H1 (cell line): Measurements from ENCODE around the gene HTR3C. TPM values are rescaled to one million over a fixed set of nuclear protein-coding genes. Genes with fewer than 3 reads are reported as not detected.

Experiments
- CTCF ChIA-PET: fragments of 300-600 bp; sonication (Branson Sonifier 250); formaldehyde crosslinking; loops from one replicate; lab custom pipeline; 2021; ENCODE audit not compliant: partially characterized antibody; lab: Charles Lee
- POLR2A ChIA-PET: fragments of 300-600 bp; sonication (Branson Sonifier 250); formaldehyde crosslinking; loops from one replicate; lab custom pipeline; 2021; ENCODE audit warnings: inconsistent platforms; ENCODE audit not compliant: partially characterized antibody; lab: Charles Lee
- DNase-seq, 2 experiments: peaks; one replicate each; pipeline versions ENCODE4 v3.0.0 to v3.0.0-alpha.2; 2010 to 2022; ENCODE audit warnings: low spot score in 2 of 2, low read depth in 1 of 2, mixed read lengths in 1 of 2
- FAIRE-seq: peaks from 2 replicates; lab custom pipeline; 2011; peaks lifted over from hg19 to GRCh38; lab: Jason Lieb, UNC
- H2AFZ ChIP-seq: 2 replicates; pipeline ENCODE4 v1.8.1; 2012; ENCODE audit warnings: low read length, inconsistent platforms
- H2AK5ac ChIP-seq: 2 replicates; pipeline ENCODE4 v1.6.1; 2013; ENCODE audit warnings: low read depth, low read length
- H2BK120ac ChIP-seq: replicated peaks from 2 replicates; pipeline ENCODE3; 2013; ENCODE audit warnings: low read depth, low read length, inconsistent platforms
- H2BK12ac ChIP-seq: 2 replicates; pipeline ENCODE4 v1.6.1; 2013; ENCODE audit warnings: low read depth, low read length
- H2BK15ac ChIP-seq: 2 replicates; pipeline ENCODE4 v1.6.1; 2013; ENCODE audit warnings: low read length
- H2BK20ac ChIP-seq: 2 replicates; pipeline ENCODE4 v1.6.1; 2013; ENCODE audit warnings: low read length
- H2BK5ac ChIP-seq: 2 replicates; pipeline ENCODE4 v1.6.1; 2013; ENCODE audit warnings: low read depth, low read length
- H3K14ac ChIP-seq: 2 replicates; pipeline ENCODE4 v1.6.1; 2013; ENCODE audit warnings: inconsistent platforms; ENCODE audit not compliant: insufficient read length
- H3K18ac ChIP-seq: 2 replicates; pipeline ENCODE4 v1.6.1; 2013; ENCODE audit warnings: low read length; ENCODE audit errors: extremely low read depth
- H3K23ac ChIP-seq: 2 replicates; pipeline ENCODE4 v1.6.1; 2013; ENCODE audit warnings: inconsistent platforms; ENCODE audit not compliant: insufficient read length
- H3K23me2 ChIP-seq: 2 replicates; pipeline ENCODE4 v1.6.1; 2013; ENCODE audit warnings: low read depth, low read length
- H3K27ac ChIP-seq: 2 replicates; pipeline ENCODE4 v1.6.1; 2011; ENCODE audit warnings: low read depth, low read length, inconsistent platforms
- H3K27me3 ChIP-seq, 4 experiments: replicated peaks in 1 of 4; 1 replicate in 1 of 4; 2 replicates in 3 of 4; pipeline versions ENCODE4 v1.6.1 to v1.8.1; 2011 to 2013; ENCODE audit warnings: low read length in 3 of 4, mild to moderate bottlenecking in 3 of 4, inconsistent platforms in 2 of 4, mixed read lengths in 2 of 4, moderate library complexity in 1 of 4; ENCODE audit not compliant: control insufficient read depth in 3 of 4, insufficient read depth in 3 of 4; ENCODE audit errors: extremely low read depth in 1 of 4
- H3K36me3 ChIP-seq, 4 experiments: 2 replicates each; pipeline versions ENCODE4 v1.6.1 to v1.8.1; 2011 to 2013; ENCODE audit warnings: mild to moderate bottlenecking in 4 of 4, low read length in 3 of 4, moderate library complexity in 2 of 4, control low read depth in 1 of 4, inconsistent platforms in 1 of 4; ENCODE audit not compliant: insufficient read depth in 4 of 4, control insufficient read depth in 2 of 4
- H3K4ac ChIP-seq: replicated peaks from 2 replicates; pipeline ENCODE3; 2013; ENCODE audit warnings: low read length, low read depth, mixed read lengths, inconsistent platforms; ENCODE audit not compliant: insufficient read length
- H3K4me1 ChIP-seq, 4 experiments: replicated peaks in 1 of 4; 1 replicate in 1 of 4; 2 replicates in 3 of 4; pipeline versions ENCODE4 v1.6.1 to v1.8.1; 2011 to 2013; ENCODE audit warnings: low read length in 3 of 4, inconsistent platforms in 2 of 4, mixed read lengths in 1 of 4; ENCODE audit not compliant: insufficient read depth in 4 of 4, control insufficient read depth in 3 of 4
- H3K4me2 ChIP-seq, 2 experiments: 2 replicates each; pipeline versions ENCODE4 v1.6.1 to v1.8.1; 2011 to 2013; ENCODE audit warnings: low read depth in 2 of 2, low read length in 2 of 2, control low read depth in 1 of 2, inconsistent platforms in 1 of 2, mild to moderate bottlenecking in 1 of 2; ENCODE audit not compliant: insufficient read depth in 1 of 2
- H3K4me3 ChIP-seq, 4 experiments: fragments of 200-600, 300-600 bp in 1 of 4; sonication (generic), shearing (Covaris generic), sonication (Bioruptor Twin) in 1 of 4; 2 replicates each; pipeline versions ENCODE4 v1.5.1 to v1.8.1; 2011 to 2016; ENCODE audit warnings: low read length in 4 of 4, low read depth in 3 of 4, control low read depth in 2 of 4, inconsistent platforms in 2 of 4, mild to moderate bottlenecking in 2 of 4, mixed read lengths in 1 of 4, moderate library complexity in 1 of 4; ENCODE audit not compliant: insufficient read depth in 2 of 4; ENCODE audit errors: extremely low read depth in 1 of 4
- H3K56ac ChIP-seq: replicated peaks from 2 replicates; pipeline ENCODE3; 2013; ENCODE audit warnings: low read depth, mild to moderate bottlenecking, mixed read lengths, low read length, inconsistent platforms; ENCODE audit not compliant: insufficient read length
- H3K79me1 ChIP-seq: 2 replicates; pipeline ENCODE4 v1.6.1; 2013; ENCODE audit warnings: low read depth, low read length, control low read depth
- H3K79me2 ChIP-seq, 2 experiments: 2 replicates each; pipeline versions ENCODE4 v1.6.1 to v1.8.1; 2012 to 2013; ENCODE audit warnings: low read length in 2 of 2, mild to moderate bottlenecking in 2 of 2, inconsistent platforms in 1 of 2; ENCODE audit not compliant: insufficient read depth in 2 of 2, control insufficient read depth in 1 of 2
- H3K9ac ChIP-seq, 4 experiments: replicated peaks in 1 of 4; 1 replicate in 1 of 4; 2 replicates in 3 of 4; pipeline versions ENCODE4 v1.6.1 to v1.8.1; 2011 to 2013; ENCODE audit warnings: low read depth in 3 of 4, low read length in 3 of 4, control low read depth in 2 of 4, mild to moderate bottlenecking in 2 of 4, moderate library complexity in 2 of 4, inconsistent platforms in 1 of 4; ENCODE audit errors: extremely low read depth in 1 of 4
- H3K9me3 ChIP-seq, 2 experiments: 2 replicates each; pipeline versions ENCODE4 v1.6.1 to v1.8.1; 2012 to 2013; ENCODE audit warnings: mild to moderate bottlenecking in 2 of 2, moderate library complexity in 2 of 2, control low read depth in 1 of 2, inconsistent platforms in 1 of 2, low read depth in 1 of 2, low read length in 1 of 2, mixed read lengths in 1 of 2; ENCODE audit not compliant: insufficient read depth in 2 of 2
- H4K20me1 ChIP-seq, 2 experiments: replicated peaks in 1 of 2; 2 replicates each; pipeline versions ENCODE3 to v1.8.1; 2011 to 2013; ENCODE audit warnings: inconsistent platforms in 2 of 2, low read length in 2 of 2, mild to moderate bottlenecking in 1 of 2; ENCODE audit not compliant: insufficient read depth in 2 of 2, control insufficient read depth in 1 of 2
- H4K5ac ChIP-seq: 2 replicates; pipeline ENCODE4 v1.6.1; 2013; ENCODE audit warnings: low read length, low read depth, mixed read lengths, inconsistent platforms; ENCODE audit not compliant: insufficient read length
- H4K8ac ChIP-seq: 2 replicates; pipeline ENCODE4 v1.8.0; 2013; ENCODE audit warnings: mild to moderate bottlenecking, moderate library complexity, low read length, inconsistent platforms; ENCODE audit not compliant: insufficient read depth; ENCODE audit errors: extremely low read depth
- H4K91ac ChIP-seq: replicated peaks from 2 replicates; pipeline ENCODE3; 2013; ENCODE audit warnings: low read length, mixed read lengths, inconsistent platforms; ENCODE audit not compliant: insufficient read length
- BCL11A ChIP-seq, 2 experiments: IDR thresholded peaks; one replicate each; pipeline ENCODE4 v1.6.1; 2011; ENCODE audit warnings: low read depth in 2 of 2, low read length in 2 of 2, mild to moderate bottlenecking in 2 of 2
- CHD1 ChIP-seq: IDR thresholded peaks from 2 replicates; pipeline ENCODE4 v1.6.1; 2012; ENCODE audit warnings: low read depth, low read length, improper control_type of control experiment
- EP300 ChIP-seq, 2 experiments: IDR thresholded peaks; 1 replicate in 1 of 2; 2 replicates in 1 of 2; pipeline ENCODE4 v1.6.1; 2011 to 2012; ENCODE audit warnings: low read depth in 2 of 2, low read length in 2 of 2, mild to moderate bottlenecking in 2 of 2, borderline replicate concordance in 1 of 2, inconsistent platforms in 1 of 2, moderate library complexity in 1 of 2
- GABPA ChIP-seq: IDR thresholded peaks from 2 replicates; pipeline ENCODE4 v1.6.1; 2011; ENCODE audit warnings: mild to moderate bottlenecking, low read length, moderate library complexity, borderline replicate concordance; ENCODE audit not compliant: insufficient read depth
- KDM4A ChIP-seq: IDR thresholded peaks from one replicate; pipeline ENCODE4 v1.7.1; 2012; ENCODE audit warnings: low read depth, mild to moderate bottlenecking, moderate library complexity, low read length, inconsistent platforms; ENCODE audit not compliant: severe bottlenecking
- MAX ChIP-seq: IDR thresholded peaks from 2 replicates; pipeline ENCODE4 v1.6.1; 2012; ENCODE audit warnings: inconsistent platforms
- NANOG ChIP-seq: IDR thresholded peaks from 2 replicates; pipeline ENCODE4 v1.6.1; 2011; ENCODE audit warnings: low read length, low read depth, mild to moderate bottlenecking, inconsistent platforms; ENCODE audit not compliant: insufficient read depth, poor library complexity, severe bottlenecking
- RFX5 ChIP-seq: IDR thresholded peaks from 2 replicates; pipeline ENCODE4 v1.6.1; 2011; ENCODE audit warnings: low read depth, low read length, improper control_type of control experiment, borderline replicate concordance
- RXRA ChIP-seq: IDR thresholded peaks from 2 replicates; pipeline ENCODE4 v1.6.1; 2011; ENCODE audit warnings: low read depth, mild to moderate bottlenecking, low read length, moderate library complexity; ENCODE audit not compliant: insufficient read depth
- SIN3A ChIP-seq, 2 experiments: IDR thresholded peaks in 1 of 2; conservative IDR thresholded peaks in 1 of 2; 2 replicates each; pipeline ENCODE4 v1.6.1; 2011 to 2012; ENCODE audit warnings: low read length in 2 of 2, improper control_type of control experiment in 1 of 2, low read depth in 1 of 2, mild to moderate bottlenecking in 1 of 2
- SUZ12 ChIP-seq: fragments of 200-600 bp; sonication (generic); IDR thresholded peaks from 2 replicates; pipeline ENCODE4 v1.6.1; 2012; ENCODE audit warnings: mild to moderate bottlenecking, inconsistent platforms, low read length, moderate library complexity, mixed read lengths
- TBP ChIP-seq: IDR thresholded peaks from 2 replicates; pipeline ENCODE4 v1.6.1; 2011; ENCODE audit warnings: low read depth, low read length, improper control_type of control experiment
- YY1 ChIP-seq: IDR thresholded peaks from 2 replicates; pipeline ENCODE4 v1.6.1; 2011; ENCODE audit warnings: low read depth, mild to moderate bottlenecking, low read length
- WGBS, 2 experiments: shearing (Covaris generic) in 1 of 2; methylation state at CpG; one replicate each; pipeline versions ENCODE4 v1.1.6 to v1.1.7; 2013 to 2015; ENCODE audit warnings: low lambda C conversion rate in 2 of 2, mixed read lengths in 2 of 2, inconsistent platforms in 1 of 2, low coverage in 1 of 2, missing lambda C conversion rate in 1 of 2; ENCODE audit not compliant: insufficient replicate concordance in 2 of 2, insufficient coverage in 1 of 2, insufficient read length in 1 of 2; ENCODE audit errors: extremely low coverage in 1 of 2, missing lambda C conversion rate in 1 of 2; 5-methylcytosine and 5-hydroxymethylcytosine counted together
- polyA plus RNA-seq, 7 experiments: library from polyadenylated mRNA; depleted of rRNA in 3 of 7; stranded (reverse) in 5 of 7; unstranded in 2 of 7; fragments of >200 nt in 5 of 7; fragments of 200-250 nt in 2 of 7; gene quantifications; 1 replicate in 5 of 7; 2 replicates in 1 of 7; 4 replicates in 1 of 7; pipeline versions ENCODE4 v1.2.1 to v1.2.3, GENCODE V29; 2011 to 2013; ENCODE audit warnings: missing spikeins in 2 of 7, mixed read lengths in 2 of 7
- total RNA-seq: library from RNA; stranded (reverse); fragmentation: NEBNext Ultra II Directional; extraction: Animal tissue kit (Norgen Biotek cat#: 25700); gene quantifications from 2 replicates; pipeline ENCODE4 v1.2.1, GENCODE V29; 2021

Gene HTR3C
- total and polyA plus RNA-seq, 2 of the 8 experiments (the other 6 are each of a cell fraction or from before 2014, with no cell fraction given): 0.03 TPM; not detected in 1

- POLR2A ChIA-PET: no interaction called here
- DNase-seq (no peak), FAIRE-seq (no peak)
- Histone ChIP-seq H3K27ac (no peak within 1 kb of the TSS), H2BK15ac (no peak within 1 kb of the TSS), H3K56ac (no peak within 1 kb of the TSS), H2BK5ac (no peak within 1 kb of the TSS), H3K27me3 (no peaks in the 10 kb centered on the region), H3K4me1 (no peaks in the 10 kb centered on the region), H3K23ac (no peak within 1 kb of the TSS), H3K9me3 (no peaks in the 10 kb centered on the region), H3K79me1 (no peaks in the 10 kb centered on the region), H3K14ac (no peak within 1 kb of the TSS), H4K20me1 (no peaks in the 10 kb centered on the region), H2BK120ac (no peak within 1 kb of the TSS), H3K4ac (no peak within 1 kb of the TSS), H4K5ac (no peak within 1 kb of the TSS), H4K91ac (no peak within 1 kb of the TSS), H3K23me2 (no peaks in the 10 kb centered on the region), H3K18ac (no peak within 1 kb of the TSS), H3K4me3 (no peak within 1 kb of the TSS), H2BK20ac (no peak within 1 kb of the TSS), H2AK5ac (no peak within 1 kb of the TSS), H3K36me3 (no peaks in the 10 kb centered on the region), H3K4me2 (no peak within 1 kb of the TSS), H2BK12ac (no peak within 1 kb of the TSS), H2AFZ (no peak within 1 kb of the TSS), H3K79me2 (no peaks in the 10 kb centered on the region), H4K8ac (no peak within 1 kb of the TSS), H3K9ac (no peak within 1 kb of the TSS)
- CTCF ChIA-PET: interaction anchor here (0.8 kb wide), 1 partner anchor 80 kb away, joined by 3 read pairs; no protein-coding TSS in a partner anchor
- WGBS, 2 experiments: 91% methylated on average over 7 of the region's 7 CpGs; no CpG with 5 or more reads in 1 of the 2 experiments
- TF ChIP-seq BCL11A (IDR thresholded peaks at IDR 0.05; ENCODE audit: low read depth in 2 of 2, low read length in 2 of 2): no peak
- TF ChIP-seq GABPA: no peak
- no peak for TF ChIP-seq NANOG
- no peak for TF ChIP-seq KDM4A
- no peak for TF ChIP-seq TBP
- no peak for TF ChIP-seq YY1
- no peak for TF ChIP-seq CHD1
- TF ChIP-seq RXRA: no peak
- no peak for TF ChIP-seq SIN3A (conservative IDR thresholded peaks at IDR 0.05 in 1 of 2, IDR thresholded peaks at IDR 0.05 in 1 of 2; ENCODE audit: low read depth in 1 of 2, low read length in 2 of 2)
- TF ChIP-seq SUZ12: no peak
- no peak for TF ChIP-seq EP300 (IDR thresholded peaks at IDR 0.05; ENCODE audit: borderline replicate concordance in 1 of 2, low read depth in 2 of 2, low read length in 2 of 2)
- TF ChIP-seq RFX5: no peak
- no peak for TF ChIP-seq MAX
Measured at GRCh38 chr3:184096811-184097383, 44.0 kb downstream of the HTR3C start, which contains the start of gene HTR3E. TSS of gene HTR3E (plus strand) at chr3:184097064. CDS start at chr3:184097530, 466 bp downstream.
